ENCODE data around the gene FBXO11.

- TF ChIP-seq CTCF (IDR thresholded peaks at IDR 0.05) (no peak), EP300 (IDR thresholded peaks at IDR 0.05; ENCODE audit: low read depth) (no peak)
Measured at GRCh38 chr2:47774567-47774966, 131.7 kb downstream of the FBXO11 start.

All from transverse colon (tissue), 3 donors.